ENCODE results near the gene CACNA1D. TPM values are rescaled to one million over a fixed set of nuclear protein-coding genes. Genes with fewer than 3 reads are reported as not detected.

CACNA1D gene
- total RNA-seq, 1 experiment from 2014 or later, result 0.24 TPM

GRCh38 chr3:53798144-53798543 is 303.7 kb downstream of the CACNA1D start:
- DNase-seq (ENCODE audit: low read depth), result no peak
- in situ Hi-C loops (cut with HindIII; ENCODE audit: low pct_unique_long_range_greater_than_20kb, low sequenced_read_pairs), result no loop called here

DNA sequence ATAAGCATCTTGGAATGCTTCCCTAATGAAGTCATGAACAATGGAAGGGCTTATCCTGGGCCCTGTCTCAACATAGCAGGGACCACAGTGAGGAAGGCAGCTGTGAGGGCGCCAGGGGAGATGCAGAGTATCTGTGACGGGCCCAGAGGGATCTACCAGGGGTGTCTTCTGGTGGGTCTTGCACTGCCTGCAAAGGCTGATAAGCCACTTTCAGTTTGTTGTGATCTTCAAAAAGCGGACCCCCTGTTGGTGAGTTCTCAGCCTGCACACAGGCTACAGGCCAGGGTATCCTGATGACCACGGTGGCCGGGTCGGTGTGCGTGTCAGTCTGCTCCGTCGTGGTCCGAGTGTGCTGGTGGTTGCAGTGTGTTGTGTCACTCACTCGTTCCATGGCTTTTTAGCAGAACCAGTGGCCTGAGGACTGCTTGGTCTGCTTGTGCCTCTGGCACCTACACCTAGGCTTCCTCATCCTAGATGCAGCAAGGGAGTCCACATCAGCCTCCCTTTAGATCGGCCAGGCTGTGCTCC is 305.0 kb downstream of the CACNA1D start:
- in situ Hi-C loops (cut with HindIII; ENCODE audit: low pct_unique_long_range_greater_than_20kb, low sequenced_read_pairs), result no loop called here
- DNase-seq (ENCODE audit: low read depth), result no peak

- in situ Hi-C loops (cut with HindIII; ENCODE audit: low pct_unique_long_range_greater_than_20kb, low sequenced_read_pairs), result no loop called here
- DNase-seq (ENCODE audit: low read depth), result no peak
These were observed 305.9 kb downstream of the CACNA1D start for GRCh38 chr3:53800041-53800906.

- in situ Hi-C loops (cut with HindIII; ENCODE audit: low pct_unique_long_range_greater_than_20kb, low sequenced_read_pairs), result no loop called here
- DNase-seq (ENCODE audit: low read depth), result no peak
These were observed 306.9 kb downstream of the CACNA1D start for GRCh38 chr3:53801319-53801718.

- DNase-seq (ENCODE audit: low read depth), result no peak
- in situ Hi-C loops (cut with HindIII; ENCODE audit: low pct_unique_long_range_greater_than_20kb, low sequenced_read_pairs), result no loop called here
These were observed 308.0 kb downstream of the CACNA1D start for GRCh38 chr3:53802256-53802880.

GRCh38 chr3:53803124-53803815 is 308.9 kb downstream of the CACNA1D start:
- DNase-seq (ENCODE audit: low read depth), result no peak
- in situ Hi-C loops (cut with HindIII; ENCODE audit: low pct_unique_long_range_greater_than_20kb, low sequenced_read_pairs), result no loop called here

GRCh38 chr3:53803816-53804695 is 309.6 kb downstream of the CACNA1D start:
- in situ Hi-C loops (cut with HindIII; ENCODE audit: low pct_unique_long_range_greater_than_20kb, low sequenced_read_pairs), result no loop called here

GRCh38 chr3:53804697-53805462 is 310.5 kb downstream of the CACNA1D start:
- in situ Hi-C loops (cut with HindIII; ENCODE audit: low pct_unique_long_range_greater_than_20kb, low sequenced_read_pairs), result no loop called here
- DNase-seq (ENCODE audit: low read depth), result peak; percentile 72

More at GRCh38 chr3:53803816-53804695, 309.6 kb downstream of the CACNA1D start:
- no peak for DNase-seq (ENCODE audit: low read depth)

DNA sequence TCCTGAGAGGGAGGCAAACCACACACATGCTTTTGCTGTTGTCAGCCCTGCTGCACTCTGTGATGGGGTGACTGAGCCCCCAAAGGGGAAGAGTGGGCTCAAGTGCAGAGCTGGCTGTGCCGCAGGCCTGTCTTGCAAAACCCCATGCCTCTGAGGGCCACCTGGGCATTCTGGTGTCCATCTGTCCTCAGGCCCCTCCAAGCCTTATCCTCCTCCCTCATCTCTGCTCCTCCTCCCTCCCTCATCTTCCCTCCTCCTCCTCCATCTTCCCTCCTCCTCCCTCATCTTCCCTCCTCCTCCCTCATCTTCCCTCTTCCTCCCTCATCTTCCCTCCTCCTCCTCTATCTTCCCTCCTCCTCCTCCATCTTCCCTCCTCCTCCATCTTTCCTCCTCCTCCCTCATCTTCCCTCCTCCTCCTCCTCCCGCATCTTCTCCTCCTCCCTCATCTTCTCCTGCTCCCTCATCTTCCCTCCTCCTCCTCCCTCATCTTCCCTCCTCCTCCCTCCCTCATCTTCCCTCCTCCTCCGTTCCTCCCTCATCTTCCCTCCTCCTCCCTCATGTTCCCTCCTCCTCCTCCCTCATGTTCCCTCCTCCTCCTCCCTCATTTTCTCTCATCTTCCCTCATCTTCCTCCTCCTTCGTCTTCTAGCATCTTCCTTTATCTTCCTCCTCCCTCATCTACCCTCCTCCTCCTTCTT is 311.2 kb downstream of the CACNA1D start:
- in situ Hi-C loops (cut with HindIII; ENCODE audit: low pct_unique_long_range_greater_than_20kb, low sequenced_read_pairs), result no loop called here

GRCh38 chr3:53806182-53807116 is 312.0 kb downstream of the CACNA1D start:
- in situ Hi-C loops (cut with HindIII; ENCODE audit: low pct_unique_long_range_greater_than_20kb, low sequenced_read_pairs), result no loop called here

More for the DNA sequence above, 311.2 kb downstream of the CACNA1D start:
- DNase-seq (ENCODE audit: low read depth), result no peak

DNA sequence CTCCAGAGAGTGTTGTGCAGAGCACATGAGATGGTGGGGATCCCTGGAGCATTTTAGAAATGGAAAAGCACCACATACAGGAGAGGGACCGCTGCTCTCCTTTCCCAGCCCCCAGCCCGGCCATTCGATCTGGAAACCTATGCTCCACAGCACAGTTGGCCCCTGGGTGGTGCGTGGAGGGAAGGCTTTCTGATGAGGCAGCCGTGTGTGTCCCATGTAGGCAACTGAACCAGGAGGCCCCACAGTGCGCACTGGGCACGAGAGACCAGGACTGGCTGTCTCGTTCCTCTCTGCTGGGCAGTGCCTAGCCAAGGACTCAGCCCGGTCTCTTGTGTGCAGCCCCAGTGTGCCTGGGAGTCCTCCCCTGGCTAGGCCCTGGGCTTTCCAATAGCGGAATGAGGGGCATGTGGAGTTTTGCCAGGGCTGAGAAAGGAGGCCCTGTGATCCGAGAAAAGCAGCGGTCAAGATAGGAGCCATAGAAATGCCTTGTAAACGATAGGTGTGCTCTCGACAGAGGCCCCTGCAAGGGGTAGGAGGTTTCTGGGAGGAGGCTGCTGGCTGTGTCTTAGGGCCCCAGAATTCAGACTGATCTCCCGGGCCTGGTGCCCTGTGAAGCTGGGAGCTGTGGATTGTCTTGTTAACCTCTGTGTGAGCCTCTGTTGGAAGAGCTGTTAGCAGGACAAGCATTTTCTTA is 312.9 kb downstream of the CACNA1D start:
- in situ Hi-C loops (cut with HindIII; ENCODE audit: low pct_unique_long_range_greater_than_20kb, low sequenced_read_pairs), result no loop called here
- DNase-seq (ENCODE audit: low read depth), result no peak

More at GRCh38 chr3:53806182-53807116, 312.0 kb downstream of the CACNA1D start:
- peak; percentile 80 for DNase-seq (ENCODE audit: low read depth)

- no peak for DNase-seq (ENCODE audit: low read depth)
- in situ Hi-C loops (cut with HindIII; ENCODE audit: low pct_unique_long_range_greater_than_20kb, low sequenced_read_pairs), result no loop called here
These were observed 314.1 kb downstream of the CACNA1D start for GRCh38 chr3:53808496-53808895.

DNA sequence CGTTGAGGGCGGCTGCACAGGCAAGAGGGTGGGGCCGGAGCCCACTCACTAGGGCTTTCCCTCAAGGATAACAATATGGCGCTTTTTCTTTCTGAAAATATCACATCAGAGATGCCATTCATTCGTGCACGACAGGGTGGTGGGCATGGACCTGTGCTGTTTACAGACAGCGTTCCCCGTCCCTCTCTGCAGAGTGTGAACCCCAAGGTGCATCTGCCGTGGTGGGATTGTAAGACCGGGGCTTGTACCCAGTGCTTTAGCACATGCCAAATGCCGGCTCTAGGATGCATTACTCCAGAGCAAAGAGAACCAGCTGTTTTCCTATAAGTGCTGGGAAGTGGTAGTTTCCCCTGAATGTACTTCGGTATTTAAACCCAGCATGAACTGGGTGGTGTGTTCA is 314.9 kb downstream of the CACNA1D start:
- in situ Hi-C loops (cut with HindIII; ENCODE audit: low pct_unique_long_range_greater_than_20kb, low sequenced_read_pairs), result no loop called here
- no peak for DNase-seq (ENCODE audit: low read depth)

DNA sequence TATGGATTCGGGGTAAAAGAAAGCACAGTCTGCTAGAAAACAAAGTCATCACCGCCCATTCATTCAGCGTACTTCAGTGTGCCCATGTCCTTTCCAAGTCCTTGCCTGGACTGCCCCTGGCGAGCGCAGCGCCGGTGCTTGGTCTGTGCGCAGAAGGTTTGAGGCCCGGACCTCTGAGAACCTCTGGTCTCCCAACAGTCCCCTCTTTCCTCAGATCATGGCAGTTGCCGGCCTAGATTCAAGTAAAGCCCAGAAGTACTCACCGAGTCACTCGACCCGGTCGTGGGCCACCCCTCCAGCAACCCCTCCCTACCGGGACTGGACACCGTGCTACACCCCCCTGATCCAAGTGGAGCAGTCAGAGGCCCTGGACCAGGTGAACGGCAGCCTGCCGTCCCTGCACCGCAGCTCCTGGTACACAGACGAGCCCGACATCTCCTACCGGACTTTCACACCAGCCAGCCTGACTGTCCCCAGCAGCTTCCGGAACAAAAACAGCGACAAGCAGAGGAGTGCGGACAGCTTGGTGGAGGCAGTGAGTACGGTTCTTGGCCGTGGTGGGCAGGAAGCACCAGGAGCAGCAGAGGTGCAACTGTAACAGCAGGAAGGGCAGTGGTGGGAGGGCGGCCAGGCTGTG is 315.5 kb downstream of the CACNA1D start:
- in situ Hi-C loops (cut with HindIII; ENCODE audit: low pct_unique_long_range_greater_than_20kb, low sequenced_read_pairs), result no loop called here
- DNase-seq (ENCODE audit: low read depth), result no peak

All from Caki2 (cell line).